NCI-H2081 treated with DMSO at 0.1 percent for 48 hours (cell line): ENCODE results near the gene INSM2.

Source experiments
- DNase-seq: peaks from one replicate; lab custom pipeline; 2025; lab: John Stamatoyannopoulos, UW

The INSM2 gene

GRCh38 chr14:35551081-35551480 lies 17.1 kb downstream of the INSM2 start:
- DNase-seq = no peak

GRCh38 chr14:35553808-35554207 lies 19.8 kb downstream of the INSM2 start:
- DNase-seq = no peak

- no peak for DNase-seq
These were observed 22.6 kb downstream of the INSM2 start for GRCh38 chr14:35556548-35556947.

GRCh38 chr14:35557221-35557747 lies 23.3 kb downstream of the INSM2 start:
- no peak for DNase-seq

- no peak for DNase-seq
These were observed 24.7 kb downstream of the INSM2 start for GRCh38 chr14:35558680-35559079.

- no peak for DNase-seq
These were observed 32.0 kb downstream of the INSM2 start for GRCh38 chr14:35565871-35566464.

- no peak for DNase-seq
These were observed 37.6 kb downstream of the INSM2 start for GRCh38 chr14:35571598-35571997.

- DNase-seq = no peak
These were observed 39.9 kb downstream of the INSM2 start for GRCh38 chr14:35573911-35574310.

DNA sequence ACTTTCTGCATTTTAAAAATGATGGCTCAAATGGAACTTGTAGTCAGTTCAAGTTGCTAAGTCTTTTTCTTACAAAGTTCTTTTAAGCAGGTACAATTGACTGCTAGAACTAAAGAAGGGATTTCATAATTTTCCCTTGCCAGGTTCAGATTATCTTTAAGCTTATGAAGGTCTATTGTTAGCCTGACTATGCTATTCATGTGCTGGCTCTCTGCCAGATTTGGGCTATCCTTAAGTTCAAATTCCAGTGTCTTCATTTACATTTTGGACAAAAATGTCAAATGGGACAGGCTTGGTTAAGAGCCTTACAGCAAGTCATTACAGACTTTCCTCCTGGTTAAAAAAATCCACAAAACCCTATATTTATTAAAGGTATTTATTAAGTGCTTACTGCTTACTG lies 42.3 kb downstream of the INSM2 start:
- DNase-seq = no peak

DNA sequence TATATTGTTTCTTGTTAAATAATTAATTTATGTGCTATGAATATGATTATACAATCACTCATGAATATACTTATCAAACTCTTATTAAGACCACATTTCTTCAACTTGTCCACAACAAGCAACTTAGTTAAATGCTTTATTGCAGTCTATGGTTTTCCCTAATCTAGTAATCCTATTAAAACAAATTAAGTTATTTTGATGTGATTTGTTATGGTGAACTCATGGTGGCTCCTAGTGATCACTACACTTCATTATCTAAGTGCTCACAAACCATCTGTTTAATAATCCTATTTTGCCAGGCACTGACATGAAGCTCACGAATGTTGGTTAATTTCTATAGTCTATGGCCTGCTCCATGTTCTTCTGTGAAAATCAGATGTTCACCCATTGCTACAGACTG lies 42.9 kb downstream of the INSM2 start:
- no peak for DNase-seq

DNA sequence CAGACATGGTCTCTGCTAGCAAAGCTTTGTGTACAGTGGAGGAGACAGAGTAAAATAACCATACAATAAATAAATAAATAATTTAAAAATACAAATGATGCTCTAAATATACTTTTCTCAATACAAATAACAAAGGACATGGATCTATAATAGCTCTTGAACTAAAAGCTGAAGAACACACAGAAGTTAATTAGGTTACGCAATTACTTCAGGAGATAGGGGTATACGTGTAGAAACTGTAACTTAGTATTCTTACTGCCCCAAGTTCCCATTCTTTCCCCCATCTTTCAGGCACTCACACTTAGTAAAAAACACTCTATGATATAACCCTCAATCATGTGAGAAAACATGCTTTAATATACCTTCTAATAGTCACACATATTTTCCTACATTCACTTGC lies 44.2 kb downstream of the INSM2 start:
- DNase-seq = no peak

- DNase-seq = no peak
These were observed 44.7 kb downstream of the INSM2 start for GRCh38 chr14:35578639-35579038.
